Natural killer cell (primary cell): ENCODE measurements around the gene TEX51. TPM values are rescaled to one million over a fixed set of nuclear protein-coding genes. Genes with fewer than 3 reads are reported as not detected.

Experiments
- ATAC-seq, 3 donors: fragments of 150-1000 bp in 2 of 3; fragments of 200-7000 bp in 1 of 3; cut with Tn5 transposase; 1 replicate in 1 of 3; 2 replicates in 2 of 3; pipeline ENCODE4 v1.10.0; 2021; ENCODE audit warnings: mild to moderate bottlenecking in 2 of 3, moderate library complexity in 2 of 3
- DNase-seq, 2 donors: peaks; one replicate each; pipeline versions ENCODE4 v3.0.0 to v3.0.0-alpha.2; 2013 to 2021; ENCODE audit warnings: mixed read lengths in 1 of 2
- H3K27ac ChIP-seq: one replicate; pipeline ENCODE4 v1.5.1; 2013; ENCODE audit warnings: mild to moderate bottlenecking, low read length
- H3K27me3 ChIP-seq: one replicate; pipeline ENCODE4 v1.6.1; 2013; ENCODE audit warnings: low read length; ENCODE audit not compliant: control insufficient read depth, insufficient read depth
- H3K36me3 ChIP-seq: one replicate; pipeline ENCODE4 v1.6.1; 2013; ENCODE audit warnings: low read length; ENCODE audit not compliant: control insufficient read depth, insufficient read depth
- H3K4me1 ChIP-seq: one replicate; pipeline ENCODE4 v1.6.1; 2013; ENCODE audit warnings: low read length; ENCODE audit not compliant: control insufficient read depth, insufficient read depth
- H3K4me3 ChIP-seq: one replicate; pipeline ENCODE4 v1.5.1; 2013; ENCODE audit warnings: low read length
- H3K9me3 ChIP-seq: one replicate; pipeline ENCODE4 v1.6.1; 2013; ENCODE audit warnings: low read length; ENCODE audit not compliant: control insufficient read depth, insufficient read depth
- H3K27ac Mint-ChIP-seq, 2 donors: one replicate each; pipeline ENCODE4 v1.8.0; 2022; ENCODE audit warnings: mild to moderate bottlenecking in 2 of 2, mixed read lengths in 2 of 2, moderate library complexity in 1 of 2
- H3K27me3 Mint-ChIP-seq, 2 donors: one replicate each; pipeline ENCODE4 v1.8.0; 2022; ENCODE audit warnings: low read depth in 2 of 2, mixed read lengths in 2 of 2
- H3K36me3 Mint-ChIP-seq: one replicate; pipeline ENCODE4 v1.8.0; 2022; ENCODE audit warnings: mixed read lengths
- H3K4me1 Mint-ChIP-seq, 2 donors: one replicate each; pipeline ENCODE4 v1.8.0; 2022; ENCODE audit warnings: mixed read lengths in 2 of 2
- H3K4me3 Mint-ChIP-seq: one replicate; pipeline ENCODE4 v1.8.0; 2022; ENCODE audit warnings: mild to moderate bottlenecking, moderate library complexity, mixed read lengths
- H3K9me3 Mint-ChIP-seq, 2 donors: one replicate each; pipeline ENCODE4 v1.8.0; 2022; ENCODE audit warnings: mixed read lengths in 2 of 2
- CTCF ChIP-seq: fragments of 200-600 bp; IDR thresholded peaks from one replicate; pipeline ENCODE4 v1.8.0; 2022; ENCODE audit warnings: antibody characterized with exemption
- WGBS: methylation state at CpG from one replicate; pipeline ENCODE4 v1.1.7; 2013; ENCODE audit warnings: missing lambda C conversion rate; ENCODE audit not compliant: insufficient coverage; 5-methylcytosine and 5-hydroxymethylcytosine counted together
- intact Hi-C: fragments of 100-400 bp; cut with micrococcal nuclease; formaldehyde crosslinking; loops from one replicate; pipeline ENCODE4 v1.14.2; 2022
- total RNA-seq, 4 donors: library from RNA; stranded (reverse); fragments of 120-200 nt in 1 of 4; gene quantifications; one replicate each; pipeline versions ENCODE4 v1.2.3 to v1.2.4, GENCODE V29; 2013 to 2022

TEX51 gene
- total RNA-seq, 3 donors from 2014 or later (not counting 1 experiment from before 2014, with no cell fraction given), result not detected

- Histone ChIP-seq H3K4me3 (no peak overlapping the region), H3K27me3 (no peaks in the 10 kb centered on the region), H3K27ac (no peak overlapping the region), H3K9me3 (no peaks in the 10 kb centered on the region), H3K4me1 (peaks cover 7% of the 10 kb centered on the region), H3K36me3 (no peaks in the 10 kb centered on the region)
- intact Hi-C loops, result no loop called here
- TF ChIP-seq CTCF, result no peak
- Mint-ChIP-seq H3K9me3 (no peaks in the 10 kb centered on the region), H3K36me3 (no peaks in the 10 kb centered on the region), H3K27me3 (peaks cover 0 to 5% of the 10 kb centered on the region in 2 donors), H3K27ac (no peak overlapping the region), H3K4me3 (no peak overlapping the region), H3K4me1 (peaks cover 0 to 9% of the 10 kb centered on the region in 2 donors)
- DNase-seq (no peak), ATAC-seq (no peak)
- 81% methylated on average over 9 of the region's 9 CpGs for WGBS
These were observed 9.6 kb upstream of the TEX51 start for GRCh38 chr2:126889071-126889470.

- 88% methylated on average over 8 of the region's 8 CpGs for WGBS
These were observed 9.1 kb upstream of the TEX51 start for GRCh38 chr2:126889496-126890135.

GRCh38 chr2:126890136-126890510 is 8.6 kb upstream of the TEX51 start:
- Mint-ChIP-seq H3K27me3 (peaks cover 0 to 5% of the 10 kb centered on the region in 2 donors), H3K4me3 (no peak overlapping the region), H3K4me1 (peaks cover 0 to 9% of the 10 kb centered on the region in 2 donors), H3K9me3 (no peaks in the 10 kb centered on the region), H3K27ac (no peak overlapping the region), H3K36me3 (no peaks in the 10 kb centered on the region)
- TF ChIP-seq CTCF, result no peak
- ATAC-seq, result no peak
- no peaks in the 10 kb centered on the region for H3K9me3 ChIP-seq
- no peaks in the 10 kb centered on the region for H3K36me3 ChIP-seq
- 89% methylated on average over 5 of the region's 5 CpGs for WGBS
- H3K4me1 ChIP-seq, result peaks cover 7% of the 10 kb centered on the region
- DNase-seq, result no peak
- no peak overlapping the region for H3K4me3 ChIP-seq
- intact Hi-C loops, result no loop called here
- no peak overlapping the region for H3K27ac ChIP-seq
- H3K27me3 ChIP-seq, result no peaks in the 10 kb centered on the region

More at GRCh38 chr2:126889496-126890135, 9.1 kb upstream of the TEX51 start:
- DNase-seq, result no peak
- Histone ChIP-seq H3K27me3 (no peaks in the 10 kb centered on the region), H3K36me3 (no peaks in the 10 kb centered on the region), H3K27ac (no peak overlapping the region), H3K4me3 (no peak overlapping the region), H3K4me1 (peaks cover 7% of the 10 kb centered on the region), H3K9me3 (no peaks in the 10 kb centered on the region)
- H3K27me3 Mint-ChIP-seq, result peaks cover 0 to 5% of the 10 kb centered on the region in 2 donors
- H3K4me1 Mint-ChIP-seq, result peaks cover 0 to 9% of the 10 kb centered on the region in 2 donors
- ATAC-seq, result no peak
- H3K27ac Mint-ChIP-seq, result no peak overlapping the region
- no peaks in the 10 kb centered on the region for H3K36me3 Mint-ChIP-seq
- H3K4me3 Mint-ChIP-seq, result no peak overlapping the region
- intact Hi-C loops, result no loop called here
- H3K9me3 Mint-ChIP-seq, result no peaks in the 10 kb centered on the region
- TF ChIP-seq CTCF, result no peak
